ENCODE results near the gene OR4C13.
"Not testable (repeated sequence)": the region's sequence is repeated elsewhere in the genome, so short reads cannot be mapped to it uniquely, and the experiment has no call there.

The OR4C13 gene

GRCh38 chr11:49952091-49952490 is at the start of gene OR4C13:
Gene OR4C13, plus strand, starts transcription at chr11:49952391. Its CDS starts 32 bp downstream, at chr11:49952423.
- H3K9me3 ChIP-seq (ENCODE audit: control insufficient read depth, insufficient read depth, low read length) = no peaks in the 10 kb centered on the region
- no peak within 1 kb of the TSS for H3K9ac ChIP-seq (ENCODE audit: low read depth, low read length)
- H3K4me1 ChIP-seq (ENCODE audit: insufficient read depth, low read length) = no peaks in the 10 kb centered on the region
- H3K36me3 ChIP-seq (ENCODE audit: insufficient read depth, low read length) = no peaks in the 10 kb centered on the region

GRCh38 chr11:49911516-49911915 is 40.7 kb upstream of the OR4C13 start:
- not testable (repeated sequence) for H3K9me3 ChIP-seq (ENCODE audit: control insufficient read depth, insufficient read depth, low read length)

DNA sequence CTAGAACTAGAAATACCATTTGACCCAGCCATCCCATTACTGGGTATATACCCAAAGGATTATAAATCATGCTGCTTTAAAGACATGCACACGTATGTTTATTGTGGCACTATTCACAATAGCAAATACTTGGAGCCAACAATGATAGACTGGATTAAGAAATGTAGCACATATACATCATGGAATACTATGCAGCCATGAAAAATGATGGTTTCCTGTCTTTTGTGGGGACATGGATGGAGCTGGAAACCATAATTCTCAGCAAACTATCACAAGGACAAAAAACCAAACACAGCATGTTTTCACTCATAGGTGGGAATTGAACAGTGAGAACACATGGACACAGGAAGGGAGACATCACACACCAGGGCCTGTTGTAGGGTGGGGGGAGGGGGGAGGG is 3.5 kb upstream of the OR4C13 start:
- not testable (repeated sequence) for H3K9ac ChIP-seq (ENCODE audit: low read depth, low read length); H3K4me1 ChIP-seq (ENCODE audit: insufficient read depth, low read length); H3K36me3 ChIP-seq (ENCODE audit: insufficient read depth, low read length); H3K9me3 ChIP-seq (ENCODE audit: control insufficient read depth, insufficient read depth, low read length)

More at GRCh38 chr11:49911516-49911915, 40.7 kb upstream of the OR4C13 start:
- H3K9ac ChIP-seq (ENCODE audit: low read depth, low read length); H3K4me1 ChIP-seq (ENCODE audit: insufficient read depth, low read length); H3K36me3 ChIP-seq (ENCODE audit: insufficient read depth, low read length): not testable (repeated sequence)

- H3K9ac ChIP-seq (ENCODE audit: low read depth, low read length); H3K9me3 ChIP-seq (ENCODE audit: control insufficient read depth, insufficient read depth, low read length); H3K4me1 ChIP-seq (ENCODE audit: insufficient read depth, low read length); H3K36me3 ChIP-seq (ENCODE audit: insufficient read depth, low read length): not testable (repeated sequence)
These were observed 21.2 kb downstream of the OR4C13 start for GRCh38 chr11:49973439-49973838.

- H3K9me3 ChIP-seq (ENCODE audit: control insufficient read depth, insufficient read depth, low read length); H3K36me3 ChIP-seq (ENCODE audit: insufficient read depth, low read length); H3K4me1 ChIP-seq (ENCODE audit: insufficient read depth, low read length); H3K9ac ChIP-seq (ENCODE audit: low read depth, low read length): not testable (repeated sequence)
These were observed 30.2 kb downstream of the OR4C13 start, which contains the start of gene OR4C12 for GRCh38 chr11:49982435-49982834. Gene OR4C12, minus strand, starts transcription at chr11:49982535. Its CDS starts 34 bp downstream, at chr11:49982501.

GRCh38 chr11:49995565-49995964 is 43.4 kb downstream of the OR4C13 start:
- Histone ChIP-seq H3K9me3 (ENCODE audit: control insufficient read depth, insufficient read depth, low read length) (no peaks in the 10 kb centered on the region), H3K9ac (ENCODE audit: low read depth, low read length) (no peak overlapping the region), H3K4me1 (ENCODE audit: insufficient read depth, low read length) (no peaks in the 10 kb centered on the region), H3K36me3 (ENCODE audit: insufficient read depth, low read length) (no peaks in the 10 kb centered on the region)

Data from ES-I3 (cell line).